H9 (cell line): Measurements from ENCODE around the gene NBDY. TPM values are rescaled to one million over a fixed set of nuclear protein-coding genes. Genes with fewer than 3 reads are reported as not detected.

Source experiments
- DNase-seq: peaks from one replicate; pipeline ENCODE4 v3.0.0-alpha.2; 2017
- H2AFZ ChIP-seq: one replicate; pipeline ENCODE4 v1.6.1; 2013; ENCODE audit warnings: mild to moderate bottlenecking, low read length, control low read depth, moderate library complexity
- H2AK5ac ChIP-seq: 2 replicates; pipeline ENCODE4 v1.6.1; 2013; ENCODE audit warnings: low read length, control low read depth, mixed read lengths; ENCODE audit not compliant: insufficient read length
- H2BK120ac ChIP-seq: one replicate; pipeline ENCODE4 v1.6.1; 2013; ENCODE audit warnings: low read depth, mild to moderate bottlenecking, low read length, control low read depth, inconsistent platforms; ENCODE audit not compliant: poor library complexity, severe bottlenecking
- H2BK12ac ChIP-seq: 2 replicates; pipeline ENCODE4 v1.6.1; 2013; ENCODE audit warnings: low read length, control low read depth, mixed read lengths, low read depth; ENCODE audit not compliant: insufficient read length
- H2BK15ac ChIP-seq: 2 replicates; pipeline ENCODE4 v1.6.1; 2013; ENCODE audit warnings: low read depth, low read length, control low read depth
- H2BK20ac ChIP-seq: one replicate; pipeline ENCODE4 v1.6.1; 2013; ENCODE audit warnings: low read depth, mild to moderate bottlenecking, low read length, control low read depth, inconsistent platforms; ENCODE audit not compliant: poor library complexity, severe bottlenecking
- H2BK5ac ChIP-seq: 2 replicates; pipeline ENCODE4 v1.6.1; 2013; ENCODE audit warnings: low read length, control low read depth, mixed read lengths; ENCODE audit not compliant: insufficient read length
- H3K14ac ChIP-seq: 2 replicates; pipeline ENCODE4 v1.6.1; 2013; ENCODE audit warnings: low read length, control low read depth; ENCODE audit not compliant: insufficient read depth
- H3K18ac ChIP-seq: 2 replicates; pipeline ENCODE4 v1.6.1; 2013; ENCODE audit warnings: low read depth, mild to moderate bottlenecking, mixed read lengths, low read length, control low read depth; ENCODE audit not compliant: insufficient read length
- H3K23ac ChIP-seq: 2 replicates; pipeline ENCODE4 v1.6.1; 2013; ENCODE audit warnings: low read length, control low read depth, mixed read lengths, low read depth; ENCODE audit not compliant: insufficient read length
- H3K23me2 ChIP-seq: 2 replicates; pipeline ENCODE4 v1.6.1; 2013; ENCODE audit warnings: low read depth, mild to moderate bottlenecking, mixed read lengths, low read length, control low read depth; ENCODE audit not compliant: insufficient read length, poor library complexity, severe bottlenecking
- H3K27ac ChIP-seq: 2 replicates; pipeline ENCODE4 v1.5.1; 2013; ENCODE audit warnings: low read length, control low read depth, mixed read lengths, low read depth; ENCODE audit not compliant: insufficient read length
- H3K27me3 ChIP-seq: 2 replicates; pipeline ENCODE4 v1.6.1; 2013; ENCODE audit warnings: low read length, control low read depth, inconsistent platforms; ENCODE audit not compliant: insufficient read depth
- H3K4ac ChIP-seq: 2 replicates; pipeline ENCODE4 v1.6.1; 2013; ENCODE audit warnings: low read depth, mild to moderate bottlenecking, control low read depth, inconsistent platforms, low read length, moderate library complexity
- H3K4me1 ChIP-seq: 2 replicates; pipeline ENCODE4 v1.6.1; 2013; ENCODE audit warnings: low read length, control low read depth, inconsistent platforms; ENCODE audit not compliant: insufficient read depth
- H3K4me2 ChIP-seq: 2 replicates; pipeline ENCODE4 v1.6.1; 2013; ENCODE audit warnings: low read length, control low read depth, mixed read lengths; ENCODE audit not compliant: insufficient read length, insufficient read depth
- H3K56ac ChIP-seq: 2 replicates; pipeline ENCODE4 v1.6.1; 2013; ENCODE audit warnings: low read depth, mild to moderate bottlenecking, mixed read lengths, low read length, control low read depth; ENCODE audit not compliant: insufficient read length
- H3K79me1 ChIP-seq: 2 replicates; pipeline ENCODE4 v1.6.1; 2013; ENCODE audit warnings: low read depth, mild to moderate bottlenecking, moderate library complexity, low read length, control low read depth, inconsistent platforms; ENCODE audit not compliant: insufficient read depth, poor library complexity, severe bottlenecking
- H3K79me2 ChIP-seq: 2 replicates; pipeline ENCODE4 v1.6.1; 2013; ENCODE audit warnings: low read length, control low read depth, inconsistent platforms; ENCODE audit not compliant: insufficient read depth
- H3K9ac ChIP-seq: 2 replicates; pipeline ENCODE4 v1.6.1; 2013; ENCODE audit warnings: low read length, control low read depth, mixed read lengths; ENCODE audit not compliant: insufficient read length; ENCODE audit errors: extremely low read depth
- H3K9me3 ChIP-seq: one replicate; pipeline ENCODE4 v1.6.1; 2013; ENCODE audit warnings: low read depth, low read length, inconsistent platforms; ENCODE audit not compliant: control insufficient read depth
- H3T11ph ChIP-seq: one replicate; pipeline ENCODE4 v1.6.1; 2013; ENCODE audit warnings: mild to moderate bottlenecking, low read length, control low read depth, inconsistent platforms
- H4K20me1 ChIP-seq: one replicate; pipeline ENCODE4 v1.6.1; 2013; ENCODE audit not compliant: control insufficient read depth, insufficient read length, insufficient read depth
- H4K5ac ChIP-seq: 2 replicates; pipeline ENCODE4 v1.6.1; 2013; ENCODE audit warnings: low read depth, mild to moderate bottlenecking, mixed read lengths, low read length, control low read depth; ENCODE audit not compliant: insufficient read length
- H4K8ac ChIP-seq: replicated peaks from 2 replicates; pipeline ENCODE4 v1.6.1; 2013; ENCODE audit warnings: low read length, control low read depth, mixed read lengths, low read depth; ENCODE audit not compliant: insufficient read length
- H4K91ac ChIP-seq: 2 replicates; pipeline ENCODE4 v1.6.1; 2013; ENCODE audit warnings: low read depth, mild to moderate bottlenecking, moderate library complexity, mixed read lengths, low read length, control low read depth; ENCODE audit not compliant: insufficient read length
- H3K27ac Mint-ChIP-seq, 3 experiments: 2 replicates in 2 of 3; 3 replicates in 1 of 3; pipeline ENCODE4 v1.8.0; 2020 to 2021; ENCODE audit warnings: mixed read lengths in 3 of 3, mild to moderate bottlenecking in 1 of 3, moderate library complexity in 1 of 3
- H3K27me3 Mint-ChIP-seq: 2 replicates; pipeline ENCODE4 v1.8.0; 2021; ENCODE audit warnings: low read depth, mild to moderate bottlenecking, moderate library complexity, mixed read lengths
- H3K36me3 Mint-ChIP-seq, 3 experiments: 2 replicates in 2 of 3; 3 replicates in 1 of 3; pipeline ENCODE4 v1.8.0; 2020 to 2021; ENCODE audit warnings: low read depth in 3 of 3, mixed read lengths in 3 of 3; ENCODE audit not compliant: insufficient read depth in 1 of 3
- H3K4me1 Mint-ChIP-seq, 2 experiments: 2 replicates each; pipeline ENCODE4 v1.8.0; 2020; ENCODE audit warnings: mixed read lengths in 2 of 2
- H3K4me3 Mint-ChIP-seq, 2 experiments: 2 replicates in 1 of 2; 3 replicates in 1 of 2; pipeline ENCODE4 v1.8.0; 2020 to 2021; ENCODE audit warnings: mild to moderate bottlenecking in 2 of 2, mixed read lengths in 2 of 2, moderate library complexity in 1 of 2
- H3K9me3 Mint-ChIP-seq, 2 experiments: 2 replicates in 1 of 2; 3 replicates in 1 of 2; pipeline ENCODE4 v1.8.0; 2020; ENCODE audit warnings: mild to moderate bottlenecking in 2 of 2, mixed read lengths in 2 of 2, moderate library complexity in 1 of 2
- WGBS: extraction: QIAGEN DNeasy Blood & Tissue Kit; methylation state at CpG from one replicate; pipeline ENCODE4 v1.1.7; 2013; ENCODE audit warnings: missing lambda C conversion rate, low lambda C conversion rate, mixed read lengths; ENCODE audit not compliant: insufficient read length; ENCODE audit errors: extremely low coverage; 5-methylcytosine and 5-hydroxymethylcytosine counted together
- total RNA-seq: library from RNA; stranded (reverse); gene quantifications from 2 replicates; pipeline ENCODE4 v1.2.1, GENCODE V29; 2021
- TF ChIP-seq, protein P1 (sequence below): fragments of 200-600 bp; sonication (generic); conservative IDR thresholded peaks from 3 replicates; pipeline ENCODE4 v1.8.0; 2021; ENCODE audit warnings: antibody characterized with exemption, mild to moderate bottlenecking

The NBDY gene
- total RNA-seq, 1 experiment from 2014 or later: 62.5 TPM

DNA sequence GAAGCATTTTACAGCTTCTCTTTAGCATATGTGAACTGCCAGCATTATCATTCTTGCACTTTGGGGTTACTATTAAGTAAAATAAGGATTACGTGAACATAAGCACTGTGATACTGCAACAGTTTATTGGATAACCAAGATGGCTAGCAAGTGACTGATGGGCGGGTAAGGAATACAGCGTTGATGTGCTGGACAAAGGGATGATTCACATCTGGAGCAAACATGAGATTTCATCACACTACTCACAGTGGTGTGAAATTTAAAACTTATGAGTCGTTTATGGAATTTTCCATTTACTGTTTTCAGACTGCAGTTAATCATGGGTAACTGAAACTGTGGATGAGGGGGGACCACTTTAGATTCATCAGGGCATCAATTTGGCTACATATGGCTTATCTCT, 16.0 kb downstream of the NBDY start:
- no CpG with 5 or more reads among the region's 4 CpGs for WGBS
- Histone ChIP-seq H3K23ac (no peak overlapping the region), H3K4ac (no peak overlapping the region), H3K56ac (no peak overlapping the region), H2BK12ac (no peak overlapping the region), H2AFZ (no peak overlapping the region), H4K8ac (no peak overlapping the region), H3K23me2 (no peaks in the 10 kb centered on the region), H3K4me1 (0 out of 2 replicates have a peak, but pooled peaks cover 3% of the 10 kb centered on the region), H4K5ac (no peak overlapping the region), H3K18ac (no peak overlapping the region), H3K9me3 (no peaks in the 10 kb centered on the region), H2BK120ac (no peak overlapping the region), H2BK5ac (no peak overlapping the region), H3K14ac (no peak overlapping the region), H2AK5ac (no peak overlapping the region), H3T11ph (no peak overlapping the region), H3K9ac (no peak overlapping the region), H3K79me2 (peaks cover 7% of the 10 kb centered on the region; the same call in 1 of the 2 replicates), H3K4me2 (no peak overlapping the region), H2BK20ac (no peak overlapping the region), H4K20me1 (no peaks in the 10 kb centered on the region), H3K27ac (no peak overlapping the region), H3K27me3 (no peaks in the 10 kb centered on the region; the same call in 1 of the 2 replicates), H2BK15ac (no peak overlapping the region), H4K91ac (no peak overlapping the region), H3K79me1 (no peaks in the 10 kb centered on the region)
- Mint-ChIP-seq H3K4me3 (no peak overlapping the region), H3K27ac (no peak overlapping the region), H3K27me3 (no peaks in the 10 kb centered on the region), H3K36me3 (peaks cover 34 to 63% (median 35%) of the 10 kb centered on the region in 3 experiments), H3K9me3 (peaks cover 64 to 67% of the 10 kb centered on the region in 2 experiments), H3K4me1 (peaks cover 0 to 9% of the 10 kb centered on the region in 2 experiments; a peak in 2 of 4 replicates)
- TF ChIP-seq, protein P1, sequence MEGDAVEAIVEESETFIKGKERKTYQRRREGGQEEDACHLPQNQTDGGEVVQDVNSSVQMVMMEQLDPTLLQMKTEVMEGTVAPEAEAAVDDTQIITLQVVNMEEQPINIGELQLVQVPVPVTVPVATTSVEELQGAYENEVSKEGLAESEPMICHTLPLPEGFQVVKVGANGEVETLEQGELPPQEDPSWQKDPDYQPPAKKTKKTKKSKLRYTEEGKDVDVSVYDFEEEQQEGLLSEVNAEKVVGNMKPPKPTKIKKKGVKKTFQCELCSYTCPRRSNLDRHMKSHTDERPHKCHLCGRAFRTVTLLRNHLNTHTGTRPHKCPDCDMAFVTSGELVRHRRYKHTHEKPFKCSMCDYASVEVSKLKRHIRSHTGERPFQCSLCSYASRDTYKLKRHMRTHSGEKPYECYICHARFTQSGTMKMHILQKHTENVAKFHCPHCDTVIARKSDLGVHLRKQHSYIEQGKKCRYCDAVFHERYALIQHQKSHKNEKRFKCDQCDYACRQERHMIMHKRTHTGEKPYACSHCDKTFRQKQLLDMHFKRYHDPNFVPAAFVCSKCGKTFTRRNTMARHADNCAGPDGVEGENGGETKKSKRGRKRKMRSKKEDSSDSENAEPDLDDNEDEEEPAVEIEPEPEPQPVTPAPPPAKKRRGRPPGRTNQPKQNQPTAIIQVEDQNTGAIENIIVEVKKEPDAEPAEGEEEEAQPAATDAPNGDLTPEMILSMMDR: no peak
- no peak for DNase-seq
